ENCODE results near the gene CYP4F22. TPM values are rescaled to one million over a fixed set of nuclear protein-coding genes. Genes with fewer than 3 reads are reported as not detected.

The CYP4F22 gene
- total RNA-seq, 2 donors from 2014 or later = not detected

DNA sequence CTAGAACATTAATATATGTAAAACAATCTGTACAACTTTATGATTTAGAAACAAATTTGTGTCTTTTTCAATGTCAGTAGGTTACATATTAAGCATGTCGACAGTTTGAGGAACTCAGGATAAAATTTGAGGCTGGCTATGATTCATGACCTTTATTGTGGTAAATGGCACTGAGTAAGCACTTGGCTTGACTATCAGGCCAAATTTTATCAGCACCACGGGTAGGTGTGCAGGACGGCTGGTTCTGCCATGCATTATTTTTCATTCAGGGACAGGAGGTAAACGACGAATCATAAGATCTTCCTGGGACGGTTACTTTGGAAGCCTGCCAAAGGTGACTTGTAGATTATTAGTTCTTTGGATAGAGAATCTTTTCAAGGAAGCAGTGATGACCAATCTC is 86.7 kb downstream of the CYP4F22 start:
- H3K9ac ChIP-seq (ENCODE audit: extremely low read depth, low read length, poor library complexity, severe bottlenecking) = no peak overlapping the region
- no peak overlapping the region for H3K27ac ChIP-seq (ENCODE audit: low read depth, low read length)
- Mint-ChIP-seq H3K9me3 (peaks cover 71% of the 10 kb centered on the region), H3K27ac (no peak overlapping the region), H3K4me3 (no peak overlapping the region), H3K36me3 (ENCODE audit: low read depth) (no peaks in the 10 kb centered on the region), H3K27me3 (ENCODE audit: insufficient read depth) (no peaks in the 10 kb centered on the region), H3K4me1 (no peaks in the 10 kb centered on the region)
- H3K9me3 ChIP-seq (ENCODE audit: control insufficient read depth, low read length) = peaks cover 28% of the 10 kb centered on the region
- TF ChIP-seq, protein P1, sequence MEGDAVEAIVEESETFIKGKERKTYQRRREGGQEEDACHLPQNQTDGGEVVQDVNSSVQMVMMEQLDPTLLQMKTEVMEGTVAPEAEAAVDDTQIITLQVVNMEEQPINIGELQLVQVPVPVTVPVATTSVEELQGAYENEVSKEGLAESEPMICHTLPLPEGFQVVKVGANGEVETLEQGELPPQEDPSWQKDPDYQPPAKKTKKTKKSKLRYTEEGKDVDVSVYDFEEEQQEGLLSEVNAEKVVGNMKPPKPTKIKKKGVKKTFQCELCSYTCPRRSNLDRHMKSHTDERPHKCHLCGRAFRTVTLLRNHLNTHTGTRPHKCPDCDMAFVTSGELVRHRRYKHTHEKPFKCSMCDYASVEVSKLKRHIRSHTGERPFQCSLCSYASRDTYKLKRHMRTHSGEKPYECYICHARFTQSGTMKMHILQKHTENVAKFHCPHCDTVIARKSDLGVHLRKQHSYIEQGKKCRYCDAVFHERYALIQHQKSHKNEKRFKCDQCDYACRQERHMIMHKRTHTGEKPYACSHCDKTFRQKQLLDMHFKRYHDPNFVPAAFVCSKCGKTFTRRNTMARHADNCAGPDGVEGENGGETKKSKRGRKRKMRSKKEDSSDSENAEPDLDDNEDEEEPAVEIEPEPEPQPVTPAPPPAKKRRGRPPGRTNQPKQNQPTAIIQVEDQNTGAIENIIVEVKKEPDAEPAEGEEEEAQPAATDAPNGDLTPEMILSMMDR (conservative IDR thresholded peaks at IDR 0.05) = no peak
- no peaks in the 10 kb centered on the region for H3K27me3 ChIP-seq (ENCODE audit: control insufficient read depth, insufficient read depth, low read length, poor library complexity, severe bottlenecking)
- H3K4me3 ChIP-seq (ENCODE audit: low read length) = no peak overlapping the region
- no peak for DNase-seq
- H3K4me1 ChIP-seq (ENCODE audit: control insufficient read depth, insufficient read depth, low read length) = no peaks in the 10 kb centered on the region
- 60 to 75% methylated on average over 6 of the region's 6 CpGs for WGBS, 2 experiments (ENCODE audit: insufficient coverage in 1 of 2, insufficient read length in 1 of 2)
- no peaks in the 10 kb centered on the region for H3K36me3 ChIP-seq (ENCODE audit: control insufficient read depth, insufficient read depth, low read length)

Other genes with a start within 250 kb of the CYP4F22 start
- gene BRD4, start 176.0 kb upstream of the CYP4F22 start, total RNA-seq = 100 to 1,000 TPM; 149 to 156 TPM
- 10 to 100 TPM; 34.9 to 39.6 TPM for gene AKAP8, start 128.7 kb upstream of the CYP4F22 start, total RNA-seq
- 100 to 1,000 TPM; 190 to 237 TPM for gene AKAP8L, start 89.5 kb upstream of the CYP4F22 start, total RNA-seq
- gene WIZ, start 58.6 kb upstream of the CYP4F22 start, total RNA-seq = 10 to 100 TPM; 38.0 to 38.6 TPM
- not detected for gene RASAL3, start 44.0 kb upstream of the CYP4F22 start, total RNA-seq
- not detected for gene PGLYRP2, start 29.0 kb upstream of the CYP4F22 start, total RNA-seq
- not detected for gene CYP4F8, start 106.7 kb downstream of the CYP4F22 start, total RNA-seq
- not detected for gene CYP4F3, start 132.4 kb downstream of the CYP4F22 start, total RNA-seq
- gene CYP4F12, start 164.6 kb downstream of the CYP4F22 start, total RNA-seq = not detected
- gene OR10H2, start 219.5 kb downstream of the CYP4F22 start, total RNA-seq = not detected
- not detected for gene OR10H3, start 229.5 kb downstream of the CYP4F22 start, total RNA-seq